ENCODE data around the gene SLC43A3. TPM values are rescaled to one million over a fixed set of nuclear protein-coding genes. Genes with fewer than 3 reads are reported as not detected.
A peak's percentile ranks its signal among the peaks of the same experiment; 100 is the strongest.

Gene SLC43A3
- total and polyA plus RNA-seq, 9 of the 15 experiments (the other 6 are each of a cell fraction or from before 2014, with no cell fraction given): 63.7 to 281 (median 139) TPM

- TF ChIP-seq GABPB1 (CRISPR knock-in tag; IDR thresholded peaks at IDR 0.05): no peak
Observed at GRCh38 chr11:57360991-57361390, 65.9 kb downstream of the SLC43A3 start (continued).

DNA sequence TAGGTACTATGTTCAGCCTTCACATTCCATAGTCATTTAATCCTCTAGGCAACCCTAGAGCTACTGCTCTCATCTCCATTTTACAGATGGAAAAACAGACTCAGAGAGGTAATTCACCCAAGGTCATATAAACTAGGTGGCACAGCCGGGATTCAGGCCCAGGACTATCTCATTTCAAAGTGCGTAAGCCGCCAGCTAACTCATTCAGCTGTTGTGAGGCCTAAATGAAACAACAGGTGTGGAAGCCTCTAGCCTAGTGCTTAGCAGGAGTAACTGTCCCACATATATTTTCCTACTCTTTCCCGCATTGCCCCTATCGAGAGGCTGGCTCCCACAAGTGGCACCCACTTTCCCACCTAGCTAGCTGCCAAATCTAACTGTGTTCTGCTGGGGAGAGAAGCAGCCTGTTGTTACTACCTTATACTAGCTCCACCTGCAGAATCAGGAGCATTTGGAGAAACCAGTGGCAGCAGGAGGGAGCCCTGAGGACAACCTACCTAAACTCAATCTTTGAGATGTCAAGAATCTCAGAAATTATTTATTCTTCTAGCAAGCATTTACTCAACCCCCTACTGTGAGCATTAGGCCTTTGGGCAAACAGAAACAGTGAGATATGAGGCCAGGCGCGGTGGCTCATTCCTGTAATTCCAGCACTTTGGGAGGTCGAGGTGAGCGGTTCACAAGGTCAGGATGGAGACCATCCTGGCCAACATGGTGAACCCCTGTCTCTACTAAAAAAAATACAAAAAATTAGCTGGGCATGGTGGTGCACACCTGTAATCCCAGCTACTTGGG, 66.8 kb downstream of the SLC43A3 start:
- Histone ChIP-seq H3K4me1 (replicated peaks in 1 of 2; ENCODE audit: control insufficient read depth in 2 of 2, insufficient read depth in 2 of 2, low read length in 2 of 2) (peaks cover 10 to 21% of the 10 kb centered on the region in 2 experiments), H3K79me2 (ENCODE audit: control insufficient read depth, insufficient read depth, low read length) (no peaks in the 10 kb centered on the region), H4K20me1 (replicated peaks; ENCODE audit: control insufficient read depth, insufficient read depth, low read length) (no peaks in the 10 kb centered on the region), H3K9me1 (ENCODE audit: control insufficient read depth, insufficient read depth, low read length) (no peaks in the 10 kb centered on the region), H3K36me3 (ENCODE audit: control insufficient read depth, insufficient read depth, low read length) (no peaks in the 10 kb centered on the region), H3K9ac (ENCODE audit: insufficient read depth in 1 of 2, low read depth in 2 of 2, low read length in 2 of 2) (no peak overlapping the region), H3K27ac (ENCODE audit: extremely low read depth, low read depth, low read length) (no peak overlapping the region), H3K4me2 (ENCODE audit: insufficient read depth, low read length) (no peak overlapping the region), H3K9me3 (replicated peaks; ENCODE audit: control insufficient read depth, insufficient read depth, low read depth, low read length) (no peaks in the 10 kb centered on the region), H3K27me3 (ENCODE audit: control insufficient read depth in 2 of 2, insufficient read depth in 2 of 2, low read length in 2 of 2) (no peaks in the 10 kb centered on the region), H3K4me3 (no peak overlapping the region), H2AFZ (ENCODE audit: low read depth, low read length) (no peak overlapping the region)
- ChIA-PET POLR2A (interaction anchor here (0.5 to 1.1 kb wide), 4 partner anchors 8 to 387 kb away, joined by 3 to 4 read pairs (median 3); no protein-coding TSS in a partner anchor), CTCF (ENCODE audit: low intra/inter-chr PET ratio) (no interaction called here)
- ATAC-seq (no peak), DNase-seq (ENCODE audit: extremely low read depth in 1 of 4, low spot score in 3 of 4) (no peak), FAIRE-seq (no peak)
- WGBS (ENCODE audit: insufficient coverage, low coverage, missing lambda C conversion rate): 56% methylated on average over 9 of the region's 9 CpGs
- TF ChIP-seq HMG20A (CRISPR knock-in tag; conservative IDR thresholded peaks at IDR 0.05) (no peak), SPI1 (IDR thresholded peaks at IDR 0.05; ENCODE audit: borderline replicate concordance, low read depth, low read length) (no peak), THRB (CRISPR knock-in tag; conservative IDR thresholded peaks at IDR 0.05) (no peak), MTA2 (IDR thresholded peaks at IDR 0.05; ENCODE audit: low read depth) (no peak), GTF2A2 (tag; IDR thresholded peaks at IDR 0.05) (no peak)
- TF ChIP-seq, protein P1, sequence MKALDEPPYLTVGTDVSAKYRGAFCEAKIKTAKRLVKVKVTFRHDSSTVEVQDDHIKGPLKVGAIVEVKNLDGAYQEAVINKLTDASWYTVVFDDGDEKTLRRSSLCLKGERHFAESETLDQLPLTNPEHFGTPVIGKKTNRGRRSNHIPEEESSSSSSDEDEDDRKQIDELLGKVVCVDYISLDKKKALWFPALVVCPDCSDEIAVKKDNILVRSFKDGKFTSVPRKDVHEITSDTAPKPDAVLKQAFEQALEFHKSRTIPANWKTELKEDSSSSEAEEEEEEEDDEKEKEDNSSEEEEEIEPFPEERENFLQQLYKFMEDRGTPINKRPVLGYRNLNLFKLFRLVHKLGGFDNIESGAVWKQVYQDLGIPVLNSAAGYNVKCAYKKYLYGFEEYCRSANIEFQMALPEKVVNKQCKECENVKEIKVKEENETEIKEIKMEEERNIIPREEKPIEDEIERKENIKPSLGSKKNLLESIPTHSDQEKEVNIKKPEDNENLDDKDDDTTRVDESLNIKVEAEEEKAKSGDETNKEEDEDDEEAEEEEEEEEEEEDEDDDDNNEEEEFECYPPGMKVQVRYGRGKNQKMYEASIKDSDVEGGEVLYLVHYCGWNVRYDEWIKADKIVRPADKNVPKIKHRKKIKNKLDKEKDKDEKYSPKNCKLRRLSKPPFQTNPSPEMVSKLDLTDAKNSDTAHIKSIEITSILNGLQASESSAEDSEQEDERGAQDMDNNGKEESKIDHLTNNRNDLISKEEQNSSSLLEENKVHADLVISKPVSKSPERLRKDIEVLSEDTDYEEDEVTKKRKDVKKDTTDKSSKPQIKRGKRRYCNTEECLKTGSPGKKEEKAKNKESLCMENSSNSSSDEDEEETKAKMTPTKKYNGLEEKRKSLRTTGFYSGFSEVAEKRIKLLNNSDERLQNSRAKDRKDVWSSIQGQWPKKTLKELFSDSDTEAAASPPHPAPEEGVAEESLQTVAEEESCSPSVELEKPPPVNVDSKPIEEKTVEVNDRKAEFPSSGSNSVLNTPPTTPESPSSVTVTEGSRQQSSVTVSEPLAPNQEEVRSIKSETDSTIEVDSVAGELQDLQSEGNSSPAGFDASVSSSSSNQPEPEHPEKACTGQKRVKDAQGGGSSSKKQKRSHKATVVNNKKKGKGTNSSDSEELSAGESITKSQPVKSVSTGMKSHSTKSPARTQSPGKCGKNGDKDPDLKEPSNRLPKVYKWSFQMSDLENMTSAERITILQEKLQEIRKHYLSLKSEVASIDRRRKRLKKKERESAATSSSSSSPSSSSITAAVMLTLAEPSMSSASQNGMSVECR (CRISPR knock-in tag; IDR thresholded peaks at IDR 0.05): no peak
- TF ChIP-seq, protein P2, sequence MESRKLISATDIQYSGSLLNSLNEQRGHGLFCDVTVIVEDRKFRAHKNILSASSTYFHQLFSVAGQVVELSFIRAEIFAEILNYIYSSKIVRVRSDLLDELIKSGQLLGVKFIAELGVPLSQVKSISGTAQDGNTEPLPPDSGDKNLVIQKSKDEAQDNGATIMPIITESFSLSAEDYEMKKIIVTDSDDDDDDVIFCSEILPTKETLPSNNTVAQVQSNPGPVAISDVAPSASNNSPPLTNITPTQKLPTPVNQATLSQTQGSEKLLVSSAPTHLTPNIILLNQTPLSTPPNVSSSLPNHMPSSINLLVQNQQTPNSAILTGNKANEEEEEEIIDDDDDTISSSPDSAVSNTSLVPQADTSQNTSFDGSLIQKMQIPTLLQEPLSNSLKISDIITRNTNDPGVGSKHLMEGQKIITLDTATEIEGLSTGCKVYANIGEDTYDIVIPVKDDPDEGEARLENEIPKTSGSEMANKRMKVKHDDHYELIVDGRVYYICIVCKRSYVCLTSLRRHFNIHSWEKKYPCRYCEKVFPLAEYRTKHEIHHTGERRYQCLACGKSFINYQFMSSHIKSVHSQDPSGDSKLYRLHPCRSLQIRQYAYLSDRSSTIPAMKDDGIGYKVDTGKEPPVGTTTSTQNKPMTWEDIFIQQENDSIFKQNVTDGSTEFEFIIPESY (CRISPR knock-in tag; IDR thresholded peaks at IDR 0.05): peak; percentile 51; the same call in 1 of the 2 replicates
- in situ Hi-C loops (cut with MboI): no loop called here
- intact Hi-C loops (cut with micrococcal nuclease): loop anchor here (2.0 kb wide), 1 partner anchor 43 kb away; no protein-coding TSS in a partner anchor
- BruUV-seq (replicated peaks): no TSS peak

All from K562 (cell line).